Mesenchymal stem cell (in vitro differentiated cells and primary cell): ENCODE results near the gene HCLS1.
"Not testable (repeated sequence)": the region's sequence is repeated elsewhere in the genome, so short reads cannot be mapped to it uniquely, and the experiment has no call there.

Experiments used
- DNase-seq: peaks from one replicate; pipeline ENCODE4 v3.0.0-alpha.2; 2013
- H2AFZ ChIP-seq: one replicate; pipeline ENCODE4 v1.6.1; 2013; ENCODE audit warnings: low read depth, mild to moderate bottlenecking, control low read depth, inconsistent platforms, low read length, moderate library complexity
- H2AK5ac ChIP-seq: 2 replicates; pipeline ENCODE4 v1.6.1; 2013; ENCODE audit warnings: low read length, moderate library complexity, mild to moderate bottlenecking, inconsistent platforms; ENCODE audit not compliant: severe bottlenecking
- H2BK120ac ChIP-seq: one replicate; pipeline ENCODE4 v1.6.1; 2013; ENCODE audit warnings: low read depth, mild to moderate bottlenecking, inconsistent platforms, low read length, moderate library complexity
- H2BK12ac ChIP-seq, 2 experiments: one replicate each; pipeline ENCODE4 v1.6.1; 2013; ENCODE audit warnings: inconsistent platforms in 2 of 2, low read length in 2 of 2, mild to moderate bottlenecking in 2 of 2, moderate library complexity in 2 of 2, control low read depth in 1 of 2
- H2BK15ac ChIP-seq: one replicate; pipeline ENCODE4 v1.6.1; 2013; ENCODE audit warnings: mild to moderate bottlenecking, low read depth, inconsistent platforms; ENCODE audit not compliant: poor library complexity, severe bottlenecking
- H2BK5ac ChIP-seq: 2 replicates; pipeline ENCODE4 v1.6.1; 2013; ENCODE audit warnings: low read depth, mild to moderate bottlenecking, low read length, control low read depth, inconsistent platforms; ENCODE audit not compliant: poor library complexity, severe bottlenecking
- H3K14ac ChIP-seq, 2 experiments: one replicate each; pipeline ENCODE4 v1.6.1; 2013; ENCODE audit warnings: inconsistent platforms in 2 of 2, low read length in 2 of 2, control low read depth in 1 of 2, mild to moderate bottlenecking in 1 of 2, moderate library complexity in 1 of 2
- H3K18ac ChIP-seq, 2 experiments: one replicate each; pipeline ENCODE4 v1.6.1; 2013; ENCODE audit warnings: inconsistent platforms in 2 of 2, low read length in 2 of 2, control low read depth in 1 of 2, low read depth in 1 of 2, mild to moderate bottlenecking in 1 of 2
- H3K23ac ChIP-seq, 2 experiments: one replicate each; pipeline ENCODE4 v1.6.1; 2013; ENCODE audit warnings: inconsistent platforms in 2 of 2, low read length in 2 of 2, mild to moderate bottlenecking in 2 of 2, moderate library complexity in 2 of 2, control low read depth in 1 of 2
- H3K27ac ChIP-seq: 2 replicates; pipeline ENCODE4 v1.5.1; 2013; ENCODE audit warnings: mild to moderate bottlenecking, moderate library complexity, low read length, control low read depth, inconsistent platforms; ENCODE audit not compliant: poor library complexity, severe bottlenecking
- H3K27me3 ChIP-seq, 2 experiments: 2 replicates each; pipeline versions ENCODE4 v1.6.1 to v1.7.0; 2013; ENCODE audit warnings: low read length in 2 of 2, mild to moderate bottlenecking in 2 of 2, moderate library complexity in 2 of 2, control low read depth in 1 of 2, inconsistent platforms in 1 of 2; ENCODE audit not compliant: control insufficient read depth in 1 of 2, insufficient read depth in 1 of 2
- H3K36me3 ChIP-seq, 2 experiments: 2 replicates each; pipeline versions ENCODE4 v1.6.1 to v1.7.0; 2013; ENCODE audit warnings: low read length in 2 of 2, control low read depth in 1 of 2, inconsistent platforms in 1 of 2, low read depth in 1 of 2, mild to moderate bottlenecking in 1 of 2; ENCODE audit not compliant: insufficient read depth in 2 of 2, control insufficient read depth in 1 of 2
- H3K4ac ChIP-seq, 2 experiments: one replicate each; pipeline ENCODE4 v1.6.1; 2013; ENCODE audit warnings: inconsistent platforms in 2 of 2, low read length in 2 of 2, mild to moderate bottlenecking in 2 of 2, moderate library complexity in 2 of 2, control low read depth in 1 of 2, low read depth in 1 of 2
- H3K4me1 ChIP-seq: 2 replicates; pipeline ENCODE4 v1.6.1; 2013; ENCODE audit warnings: low read depth, low read length, control low read depth; ENCODE audit not compliant: control insufficient read depth, insufficient read depth
- H3K4me2 ChIP-seq: 2 replicates; pipeline ENCODE4 v1.6.1; 2013; ENCODE audit warnings: low read length, mild to moderate bottlenecking, inconsistent platforms; ENCODE audit not compliant: poor library complexity, severe bottlenecking
- H3K4me3 ChIP-seq, 2 experiments: 2 replicates each; pipeline versions ENCODE4 v1.5.1 to v1.7.0; 2013; ENCODE audit warnings: low read length in 2 of 2, mild to moderate bottlenecking in 2 of 2, control low read depth in 1 of 2, low read depth in 1 of 2; ENCODE audit not compliant: insufficient read depth in 1 of 2
- H3K79me1 ChIP-seq: replicated peaks from 2 replicates; pipeline ENCODE4 v1.6.1; 2013; ENCODE audit warnings: mild to moderate bottlenecking, control low read depth, low read length, inconsistent platforms; ENCODE audit not compliant: poor library complexity, severe bottlenecking
- H3K9ac ChIP-seq: 2 replicates; pipeline ENCODE4 v1.7.0; 2013; ENCODE audit warnings: mild to moderate bottlenecking, low read length, moderate library complexity
- H3K9me3 ChIP-seq: 2 replicates; pipeline ENCODE4 v1.7.0; 2013; ENCODE audit warnings: mild to moderate bottlenecking, low read length; ENCODE audit not compliant: control insufficient read depth
- H4K8ac ChIP-seq: one replicate; pipeline ENCODE4 v1.6.1; 2013; ENCODE audit warnings: inconsistent platforms, mild to moderate bottlenecking, low read length, moderate library complexity
- H4K91ac ChIP-seq: one replicate; pipeline ENCODE4 v1.6.1; 2013; ENCODE audit warnings: mild to moderate bottlenecking, low read length, inconsistent platforms
- WGBS: methylation state at CpG from one replicate; pipeline ENCODE4 v1.1.7; 2013; ENCODE audit warnings: mixed read lengths; 5-methylcytosine and 5-hydroxymethylcytosine counted together

The HCLS1 gene

DNA sequence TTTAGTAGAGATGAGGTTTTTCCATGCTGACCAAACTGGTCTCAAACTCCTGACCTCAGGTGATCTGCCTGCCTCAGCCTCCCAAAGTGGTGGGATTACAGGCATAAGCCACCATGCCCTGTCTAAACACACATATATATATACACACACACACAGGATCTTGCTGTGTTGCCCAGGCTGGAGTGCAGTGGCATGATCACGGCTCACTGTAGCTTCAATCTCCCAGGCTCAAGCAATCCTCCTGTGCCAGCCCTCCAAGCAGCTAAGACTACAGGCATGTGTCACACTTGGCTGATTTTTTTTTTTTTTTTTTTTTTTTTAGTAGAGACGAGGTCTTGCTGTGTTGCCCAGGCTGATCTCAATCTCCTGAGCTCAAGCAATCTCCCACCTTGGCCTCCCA is 60.8 kb downstream of the HCLS1 start:
- H3K14ac ChIP-seq, H3K4me3 ChIP-seq, DNase-seq, H3K9ac ChIP-seq, H3K9me3 ChIP-seq, H2AK5ac ChIP-seq, H3K27me3 ChIP-seq, H3K27ac ChIP-seq, H2BK120ac ChIP-seq, H3K23ac ChIP-seq, H3K79me1 ChIP-seq, H3K4me1 ChIP-seq, H4K91ac ChIP-seq, H3K18ac ChIP-seq, H2BK12ac ChIP-seq, H3K36me3 ChIP-seq, H2BK5ac ChIP-seq, H3K4me2 ChIP-seq, H3K4ac ChIP-seq, H4K8ac ChIP-seq, H2BK15ac ChIP-seq, H2AFZ ChIP-seq: not testable (repeated sequence)
- WGBS, result 63% methylated on average over 2 of the region's 2 CpGs

- H2AK5ac ChIP-seq, result no peak overlapping the region
- H2BK120ac ChIP-seq, result no peak overlapping the region
- no peak overlapping the region for H3K9ac ChIP-seq
- no peaks in the 10 kb centered on the region for H3K36me3 ChIP-seq
- no peak overlapping the region for H3K4ac ChIP-seq
- H3K23ac ChIP-seq, result no peak overlapping the region
- no peak overlapping the region for H2BK15ac ChIP-seq
- H3K9me3 ChIP-seq, result no peaks in the 10 kb centered on the region
- no peak overlapping the region for H3K27ac ChIP-seq
- H3K79me1 ChIP-seq, result no peaks in the 10 kb centered on the region
- H2BK5ac ChIP-seq, result no peak overlapping the region
- no peak overlapping the region for H2AFZ ChIP-seq
- no peak overlapping the region for H4K8ac ChIP-seq
- H4K91ac ChIP-seq, result no peak overlapping the region
- no peaks in the 10 kb centered on the region for H3K4me1 ChIP-seq
- WGBS, result 70% methylated on average over 2 of the region's 2 CpGs
- H2BK12ac ChIP-seq, result no peak overlapping the region
- no peak overlapping the region for H3K4me3 ChIP-seq
- DNase-seq, result no peak
- H3K18ac ChIP-seq, result no peak overlapping the region
- H3K27me3 ChIP-seq, result peaks cover 0 to 7% of the 10 kb centered on the region in 2 experiments
- no peak overlapping the region for H3K14ac ChIP-seq
- H3K4me2 ChIP-seq, result no peak overlapping the region
These were observed 62.1 kb downstream of the HCLS1 start for GRCh38 chr3:121598564-121598963.

GRCh38 chr3:121595765-121596406 is 64.8 kb downstream of the HCLS1 start:
- no peak overlapping the region for H3K14ac ChIP-seq
- H2BK12ac ChIP-seq, result no peak overlapping the region
- H4K8ac ChIP-seq, result no peak overlapping the region
- H3K36me3 ChIP-seq, result no peaks in the 10 kb centered on the region
- no peak overlapping the region for H2BK5ac ChIP-seq
- H3K4me2 ChIP-seq, result no peak overlapping the region
- no peak overlapping the region for H2BK120ac ChIP-seq
- H3K4me1 ChIP-seq, result no peaks in the 10 kb centered on the region
- no peak overlapping the region for H3K27ac ChIP-seq
- H3K4ac ChIP-seq, result no peak overlapping the region
- no peak overlapping the region for H2BK15ac ChIP-seq
- DNase-seq, result no peak
- H2AK5ac ChIP-seq, result no peak overlapping the region
- H3K27me3 ChIP-seq, result peaks cover 0 to 12% of the 10 kb centered on the region in 2 experiments
- H4K91ac ChIP-seq, result no peak overlapping the region
- H2AFZ ChIP-seq, result no peak overlapping the region
- H3K9me3 ChIP-seq, result no peaks in the 10 kb centered on the region
- no peak overlapping the region for H3K18ac ChIP-seq
- H3K79me1 ChIP-seq, result no peaks in the 10 kb centered on the region
- H3K9ac ChIP-seq, result no peak overlapping the region
- H3K4me3 ChIP-seq, result no peak overlapping the region
- H3K23ac ChIP-seq, result no peak overlapping the region
- WGBS, result 61% methylated on average over 4 of the region's 4 CpGs

GRCh38 chr3:121594850-121595249 is 65.9 kb downstream of the HCLS1 start:
- H3K18ac ChIP-seq, result no peak overlapping the region
- 90% methylated on average over 2 of the region's 2 CpGs for WGBS
- no peak overlapping the region for H3K9ac ChIP-seq
- no peak overlapping the region for H4K8ac ChIP-seq
- H2BK5ac ChIP-seq, result no peak overlapping the region
- no peaks in the 10 kb centered on the region for H3K9me3 ChIP-seq
- DNase-seq, result no peak
- no peak overlapping the region for H3K14ac ChIP-seq
- no peak overlapping the region for H2BK120ac ChIP-seq
- H3K36me3 ChIP-seq, result no peaks in the 10 kb centered on the region
- no peak overlapping the region for H2BK15ac ChIP-seq
- no peaks in the 10 kb centered on the region for H3K79me1 ChIP-seq
- H3K4ac ChIP-seq, result no peak overlapping the region
- no peak overlapping the region for H4K91ac ChIP-seq
- H3K4me3 ChIP-seq, result no peak overlapping the region
- H3K27me3 ChIP-seq, result peaks cover 0 to 12% of the 10 kb centered on the region in 2 experiments
- H3K27ac ChIP-seq, result no peak overlapping the region
- H3K23ac ChIP-seq, result no peak overlapping the region
- no peak overlapping the region for H3K4me2 ChIP-seq
- no peak overlapping the region for H2BK12ac ChIP-seq
- no peaks in the 10 kb centered on the region for H3K4me1 ChIP-seq
- H2AK5ac ChIP-seq, result no peak overlapping the region
- no peak overlapping the region for H2AFZ ChIP-seq
